HTERT RPE-1 (cell line): ENCODE data around the gene PPP2R2B.
"Not testable (repeated sequence)": the region's sequence is repeated elsewhere in the genome, so short reads cannot be mapped to it uniquely, and the experiment has no call there.

ENCODE experiments used
- in situ Hi-C: fragments of 300-500 bp; cut with MboI; formaldehyde crosslinking; loops from 4 replicates; pipeline ENCODE4 v1.14.3; 2020; ENCODE audit warnings: low sequenced_read_pairs

PPP2R2B gene

DNA sequence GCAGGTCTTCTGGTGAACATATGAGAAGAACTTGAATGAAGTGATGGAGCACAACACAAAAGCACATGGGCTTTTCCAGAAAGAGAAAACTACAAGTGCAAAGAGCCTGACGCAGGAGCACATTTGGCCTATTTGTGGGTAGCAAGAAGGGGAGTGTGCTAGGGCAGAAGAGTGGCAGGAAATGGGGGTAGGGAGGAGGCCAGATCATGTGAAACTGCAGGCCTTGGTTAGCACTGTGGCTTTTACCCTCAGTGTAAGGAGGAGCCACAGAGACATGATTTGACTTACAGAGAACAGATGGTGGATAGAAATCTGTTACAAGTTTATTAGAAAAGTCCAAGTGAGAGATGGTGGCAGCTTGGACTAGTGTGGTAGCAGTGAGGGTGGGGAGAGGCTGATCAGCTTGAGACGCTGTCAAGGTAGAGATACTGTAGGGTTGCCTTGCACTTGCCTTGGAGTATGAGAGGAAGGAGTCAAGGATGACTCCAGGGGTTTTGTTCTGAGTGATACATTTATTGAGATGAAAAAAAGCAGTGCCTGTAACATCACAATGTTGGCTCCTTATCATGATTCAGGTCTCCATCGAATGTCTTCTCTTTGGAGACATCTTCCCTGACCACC, 126.7 kb downstream of the PPP2R2B start:
- in situ Hi-C loops, result no loop called here

DNA sequence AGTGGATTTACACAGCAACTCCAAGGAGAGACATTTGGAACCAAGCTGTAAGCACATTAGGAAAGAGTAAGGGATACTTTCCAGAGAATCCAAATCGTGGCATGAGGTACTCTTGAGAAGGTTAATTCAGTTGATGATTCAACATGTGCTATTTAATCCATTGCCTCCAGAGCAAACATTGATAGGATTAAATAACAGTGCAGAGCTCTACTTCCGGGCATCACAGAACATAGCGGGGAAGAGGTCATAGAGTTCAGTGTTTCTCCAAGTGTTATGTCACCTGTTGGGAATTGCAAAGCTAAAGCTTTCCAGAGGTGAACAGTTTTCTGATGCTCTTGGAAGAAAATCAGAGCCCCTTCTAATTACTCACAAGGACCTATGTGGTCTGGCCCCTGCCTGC, 127.5 kb downstream of the PPP2R2B start:
- in situ Hi-C loops, result no loop called here

DNA sequence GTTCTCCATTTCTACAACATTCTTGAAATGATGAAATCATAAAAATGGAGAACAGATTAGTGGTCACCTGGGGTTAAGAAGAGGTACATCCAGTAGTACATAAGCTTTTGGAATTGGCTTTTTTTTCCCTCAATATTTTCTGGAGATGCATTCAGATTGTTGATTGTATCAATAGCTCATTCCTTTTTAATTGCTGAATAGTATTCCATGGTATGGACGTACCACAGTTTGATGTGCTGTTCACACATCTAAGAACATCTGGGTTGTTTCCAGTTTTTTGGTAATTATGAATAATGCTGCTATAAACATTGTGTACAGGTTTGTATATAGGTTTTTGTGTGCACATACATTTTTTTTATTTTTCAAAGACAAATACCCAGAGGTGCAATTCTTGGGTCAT, 130.0 kb downstream of the PPP2R2B start:
- in situ Hi-C loops, result no loop called here

DNA sequence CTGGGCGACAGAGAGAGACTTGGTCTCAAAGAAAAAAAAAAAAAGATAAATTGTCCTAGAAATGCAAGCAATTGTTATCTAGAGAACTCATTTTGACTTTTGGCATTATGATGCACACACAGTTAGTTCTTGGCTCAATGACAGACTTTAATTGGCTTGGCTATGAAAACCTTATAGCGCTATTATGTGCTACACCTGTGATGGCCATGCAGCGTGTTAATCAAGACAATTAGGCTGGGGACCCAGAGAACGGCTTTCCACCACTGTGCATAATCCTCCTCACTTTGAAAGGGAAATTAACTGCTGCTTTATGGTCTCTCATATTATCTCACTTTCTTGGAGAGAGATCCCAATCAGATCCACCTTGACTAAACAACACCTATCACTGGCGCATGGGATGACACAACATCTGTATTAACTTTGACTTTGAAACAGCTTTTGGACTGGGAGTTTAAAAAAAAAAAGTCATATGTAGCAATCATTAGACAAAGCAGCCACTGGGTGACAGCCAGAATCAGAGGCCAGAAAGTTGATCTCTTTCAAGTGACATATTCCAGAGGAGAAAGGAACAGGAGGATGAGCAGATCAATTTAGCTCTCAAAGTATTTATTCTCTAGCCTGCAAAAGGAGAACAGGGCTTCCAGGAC, 132.5 kb downstream of the PPP2R2B start:
- in situ Hi-C loops, result no loop called here

DNA sequence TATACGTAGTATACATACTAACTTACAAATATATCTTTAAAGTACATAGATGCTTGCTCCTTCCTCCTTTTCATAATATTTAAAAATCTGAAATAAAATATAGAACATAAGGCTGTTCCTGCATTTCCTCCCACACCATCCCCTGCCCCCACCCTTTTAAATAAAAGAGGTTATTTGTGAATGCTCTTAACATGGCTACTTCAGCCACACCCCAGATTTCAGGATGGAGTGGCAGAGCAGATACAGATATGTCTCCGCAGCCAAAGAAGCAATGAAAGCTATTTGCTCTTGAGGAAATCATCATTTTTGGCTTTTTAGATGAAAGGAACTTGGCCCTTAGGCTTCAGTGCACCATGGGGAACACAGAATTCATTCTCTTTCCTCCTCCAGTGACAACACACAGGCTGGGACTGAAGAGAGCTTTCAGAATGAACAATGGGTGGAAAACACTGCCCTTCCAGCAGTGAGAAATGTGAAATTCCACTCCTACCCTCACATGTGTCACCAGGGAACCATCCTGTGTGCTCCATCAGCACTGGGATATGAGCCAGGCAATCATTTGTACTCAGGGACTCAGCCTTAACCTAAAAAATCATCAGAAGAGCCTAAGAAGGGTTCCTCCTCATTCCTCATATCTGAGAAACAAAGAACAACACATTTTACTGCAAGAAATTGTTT, 134.3 kb downstream of the PPP2R2B start:
- in situ Hi-C loops, result no loop called here

DNA sequence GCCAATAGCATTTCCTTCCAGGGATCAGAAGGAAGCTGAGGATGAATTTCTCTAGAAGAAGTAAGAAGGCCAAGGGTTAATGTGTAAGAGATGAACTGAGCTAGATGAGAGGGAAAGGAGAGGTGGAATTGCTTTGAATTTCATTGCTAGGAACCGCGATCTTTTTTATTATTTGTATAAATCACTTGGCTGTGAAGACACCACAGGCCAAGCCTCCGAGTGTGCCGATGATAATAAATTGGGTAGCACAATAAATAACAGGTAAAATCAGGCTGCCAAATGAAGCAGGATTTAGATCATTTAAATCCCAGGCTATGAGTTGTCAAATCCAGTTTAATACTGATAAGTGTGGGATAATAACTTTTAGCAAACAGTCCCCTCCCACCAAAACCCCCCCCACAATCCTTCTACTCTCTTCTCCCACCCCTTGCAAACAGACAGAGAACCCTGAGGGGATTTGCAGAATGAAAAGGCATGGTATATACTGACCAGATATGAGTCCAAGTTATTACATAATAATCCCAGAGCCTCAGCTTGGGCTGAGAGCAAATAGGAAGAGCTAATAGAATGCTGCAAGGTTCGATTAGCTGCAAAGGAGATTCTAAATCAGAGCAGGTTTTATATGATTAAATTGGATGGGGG, 143.5 kb downstream of the PPP2R2B start:
- in situ Hi-C loops, result no loop called here

DNA sequence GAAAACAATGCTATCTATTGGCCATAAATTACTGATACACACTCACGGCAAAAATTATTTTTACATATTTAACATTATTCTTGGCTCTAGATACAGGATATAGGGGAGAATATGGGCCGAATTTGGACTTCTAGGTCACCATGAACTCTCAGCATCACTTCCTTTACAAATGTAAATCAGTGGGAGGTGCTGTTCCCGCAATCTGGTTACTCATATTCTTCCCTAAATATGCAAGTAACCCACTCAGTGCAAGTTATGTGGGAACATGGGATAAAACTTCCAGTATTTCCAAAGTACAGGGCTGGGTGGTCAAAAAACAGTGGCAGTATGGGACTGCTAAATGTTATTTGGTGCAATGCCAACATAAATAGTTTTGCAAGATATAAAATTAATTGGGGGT, 145.6 kb downstream of the PPP2R2B start:
- in situ Hi-C loops, result no loop called here

DNA sequence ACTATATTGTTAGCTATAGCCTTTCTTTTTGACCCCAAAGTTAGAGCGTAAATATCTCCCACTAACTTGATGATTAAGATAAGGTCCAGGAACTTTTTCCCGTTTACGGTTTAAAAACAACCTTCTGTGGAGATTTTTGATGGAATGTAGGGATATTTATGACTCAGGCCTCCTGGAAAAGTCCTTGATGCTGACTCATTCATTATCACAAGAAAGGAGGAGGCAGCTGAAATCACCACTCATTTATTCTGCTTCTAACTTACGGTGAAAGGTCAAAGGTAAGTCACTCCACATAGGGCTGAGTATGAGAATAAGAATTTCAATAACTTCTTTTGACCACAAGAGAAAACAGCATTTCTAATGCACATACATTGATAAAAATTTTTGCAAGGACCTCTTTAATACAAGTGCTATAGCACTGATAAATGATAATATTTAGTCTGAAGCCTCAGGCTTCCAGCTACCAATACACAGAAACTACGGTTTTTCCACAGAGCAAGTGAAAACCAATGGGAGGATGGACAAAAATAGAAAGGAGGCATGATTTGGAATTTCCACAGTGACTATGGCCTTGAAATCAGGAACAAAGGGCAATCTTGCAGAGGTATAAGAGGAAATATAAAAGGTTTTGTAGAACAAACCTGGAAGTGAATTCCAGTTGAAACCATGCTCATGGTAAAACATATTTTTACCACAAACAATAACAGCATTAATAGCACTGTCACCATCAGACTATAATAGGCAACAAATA, 146.5 kb downstream of the PPP2R2B start:
- in situ Hi-C loops, result no loop called here

DNA sequence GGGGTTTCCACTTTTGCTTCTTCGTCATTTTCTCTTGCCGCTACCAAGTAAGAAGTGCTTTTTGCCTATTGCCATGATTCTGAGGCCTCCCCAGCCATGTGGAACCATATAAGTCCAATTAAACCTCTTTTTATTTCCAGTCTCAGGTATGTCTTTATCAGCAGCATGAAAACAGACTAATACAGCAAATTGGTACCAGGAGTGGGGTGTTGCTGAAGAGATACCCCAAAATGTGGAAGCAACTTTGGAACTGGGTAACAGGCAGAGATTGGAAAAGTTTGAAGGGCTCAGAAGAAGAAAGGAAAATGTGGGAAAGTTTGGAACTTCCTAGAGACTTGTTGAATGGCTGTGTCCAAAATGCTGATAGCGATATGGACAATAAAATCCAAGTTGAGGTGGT, 149.8 kb downstream of the PPP2R2B start:
- in situ Hi-C loops, result not testable (repeated sequence)

DNA sequence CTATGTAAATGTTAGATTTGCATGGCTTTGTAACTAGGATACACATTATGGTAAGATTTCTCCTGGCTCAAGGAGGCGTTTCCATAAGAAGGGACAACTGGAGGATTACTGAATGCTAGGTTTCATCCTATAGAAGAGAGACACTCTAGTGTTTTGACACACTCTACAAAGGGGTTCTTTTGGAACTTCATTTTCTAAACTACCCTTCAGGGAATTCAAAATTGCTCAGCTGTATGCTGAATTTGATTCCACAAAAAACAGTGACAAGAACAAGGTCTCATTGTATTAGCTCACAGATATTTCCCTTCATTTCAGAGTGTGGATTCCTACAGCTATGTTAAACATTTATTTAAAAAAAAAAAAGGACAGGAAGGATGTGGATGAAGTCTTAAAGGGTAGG, 151.7 kb downstream of the PPP2R2B start:
- in situ Hi-C loops, result no loop called here

DNA sequence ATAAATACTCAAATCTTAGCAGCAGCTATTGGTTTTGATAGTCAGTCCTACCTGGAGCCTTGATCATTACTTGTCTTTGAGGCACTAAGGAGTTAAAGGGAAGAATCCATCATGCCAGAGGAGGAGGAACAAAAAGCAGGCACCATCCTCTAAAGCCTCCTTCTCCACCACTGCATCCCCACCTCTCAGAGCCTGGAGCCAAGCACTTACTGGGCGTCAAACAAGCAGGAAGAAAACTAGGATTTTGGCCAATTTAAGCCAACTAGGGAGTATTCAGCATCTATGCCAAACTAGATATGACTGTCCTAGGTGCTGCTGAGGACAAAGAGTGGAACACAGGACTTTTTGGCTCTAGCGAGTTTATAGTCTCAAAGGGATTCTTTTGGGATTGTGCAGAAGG, 152.5 kb downstream of the PPP2R2B start:
- in situ Hi-C loops, result no loop called here

DNA sequence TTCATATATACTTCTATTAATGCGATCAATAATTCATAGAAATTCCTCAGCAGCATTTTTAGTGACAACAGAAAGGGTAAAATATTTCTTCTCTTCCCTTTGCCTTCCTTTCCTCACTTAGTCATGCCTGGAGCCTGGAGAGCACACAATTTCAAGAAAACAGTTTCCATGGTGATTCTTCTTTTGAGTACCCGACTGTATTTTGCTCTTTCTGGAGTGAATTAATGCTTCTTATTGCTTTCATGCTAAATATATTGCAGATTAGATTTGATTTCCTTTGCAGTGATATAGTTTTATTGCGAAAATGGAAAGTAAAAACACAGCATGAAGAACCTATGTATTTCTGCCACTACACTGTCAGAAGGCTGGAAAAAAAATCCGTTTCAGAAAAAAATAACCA, 153.5 kb downstream of the PPP2R2B start:
- in situ Hi-C loops, result no loop called here

DNA sequence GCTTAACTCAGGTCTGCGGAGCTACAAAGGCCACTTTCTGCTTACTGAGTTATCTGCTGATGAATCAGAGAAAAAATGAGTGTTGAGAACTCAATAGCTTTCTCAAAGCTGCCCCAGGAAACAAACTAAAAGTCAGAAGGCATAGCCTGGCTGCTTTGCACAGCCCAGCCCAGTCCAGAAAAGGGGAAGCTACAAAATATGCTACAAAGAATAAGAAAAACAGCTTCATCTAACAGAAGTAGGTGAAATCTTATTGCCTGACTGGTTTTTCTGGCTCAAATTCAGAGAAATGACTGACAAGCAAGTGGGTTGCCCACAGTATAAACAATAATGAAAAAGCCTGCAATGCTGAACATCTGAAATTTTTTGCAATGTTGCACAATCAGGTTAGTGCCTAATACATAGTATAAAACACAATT, 156.2 kb downstream of the PPP2R2B start:
- in situ Hi-C loops, result no loop called here

DNA sequence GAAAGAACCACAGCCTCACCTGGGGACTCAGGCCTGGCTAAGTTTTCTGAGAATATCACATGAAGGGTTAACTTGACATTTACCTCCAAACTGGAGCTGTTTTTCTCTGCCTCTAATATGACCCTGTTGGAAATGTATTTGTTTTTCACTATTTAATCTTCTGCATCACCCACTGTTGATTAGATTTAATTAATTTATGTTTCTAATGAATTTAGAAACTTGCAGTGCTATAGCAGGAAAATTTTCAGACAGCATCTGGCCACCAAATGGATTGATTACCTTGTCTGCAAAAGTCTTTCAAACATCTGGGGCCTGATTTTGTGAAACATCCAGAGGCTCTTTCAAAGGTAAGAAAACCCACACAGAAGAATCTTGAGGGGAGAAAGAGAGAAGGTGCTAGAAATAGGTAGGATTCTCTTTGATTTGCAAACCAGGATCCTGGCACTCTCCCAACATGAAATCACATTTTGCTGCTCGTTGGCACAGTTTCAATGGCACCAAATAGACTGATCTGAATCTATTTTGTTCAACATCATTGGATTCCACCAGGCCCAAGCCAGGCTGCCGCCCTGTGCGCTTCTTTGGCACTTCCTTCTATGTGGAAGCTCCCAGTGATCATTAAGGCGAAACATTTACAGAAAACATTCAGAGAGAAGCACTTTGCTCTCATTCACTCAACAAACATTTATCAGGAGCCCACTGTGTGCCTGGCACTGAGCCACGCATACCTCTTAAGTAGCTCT, 157.3 kb downstream of the PPP2R2B start:
- in situ Hi-C loops, result no loop called here

DNA sequence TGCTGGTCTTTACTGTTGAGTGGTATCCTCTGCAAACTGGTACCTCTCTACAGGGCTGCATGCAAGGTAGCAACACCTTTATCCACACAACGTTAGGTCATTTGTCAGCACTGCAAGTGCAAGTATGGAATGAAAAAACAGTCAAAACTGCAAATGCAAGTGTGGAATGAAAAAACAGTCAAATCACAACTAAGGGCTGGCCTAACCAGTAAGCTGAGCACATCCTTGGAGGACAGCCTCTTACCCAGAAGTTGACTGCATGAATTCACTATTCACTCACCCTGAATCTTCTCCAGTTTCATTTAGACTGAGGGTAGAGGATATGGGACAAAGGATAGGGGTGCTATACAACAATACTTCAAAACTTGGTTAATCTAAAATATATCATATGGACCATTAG, 158.4 kb downstream of the PPP2R2B start:
- in situ Hi-C loops, result no loop called here

DNA sequence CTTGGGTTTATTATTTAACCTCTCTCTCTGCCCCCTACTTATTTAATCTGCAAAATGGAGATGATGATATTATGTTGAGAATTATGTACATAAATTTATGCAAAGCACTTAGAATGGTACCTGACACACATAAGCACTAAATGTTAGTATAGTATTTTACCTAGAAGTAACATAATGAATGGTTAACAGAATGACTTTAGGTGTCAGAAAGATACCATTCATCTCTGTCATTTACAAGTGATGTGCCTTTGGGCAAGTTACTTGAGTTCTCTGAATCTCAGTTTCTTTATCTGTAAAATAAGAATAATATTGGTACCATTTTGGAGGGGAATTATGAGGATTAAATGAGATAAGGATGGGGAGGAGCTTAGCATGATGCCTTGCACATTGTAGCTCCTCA, 159.4 kb downstream of the PPP2R2B start:
- in situ Hi-C loops, result no loop called here

DNA sequence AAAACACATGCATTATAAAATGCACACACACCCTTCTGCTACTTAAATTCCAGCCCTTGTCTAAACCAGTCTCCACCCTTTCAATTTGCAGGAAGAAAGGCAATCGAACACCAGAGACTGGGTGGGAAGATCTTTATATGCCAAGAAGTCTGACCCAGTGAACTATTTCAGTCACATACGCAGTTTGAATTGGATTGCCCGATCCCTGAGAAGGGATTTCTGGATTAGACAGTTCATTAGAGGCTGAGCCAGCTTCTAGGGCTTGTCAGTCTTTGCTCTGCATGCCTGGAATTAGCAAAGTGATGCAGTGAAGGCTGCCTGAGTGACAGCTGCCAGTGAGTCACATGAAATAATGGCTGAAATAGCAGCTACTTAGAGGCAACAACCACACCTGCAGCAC, 159.9 kb downstream of the PPP2R2B start:
- in situ Hi-C loops, result no loop called here

DNA sequence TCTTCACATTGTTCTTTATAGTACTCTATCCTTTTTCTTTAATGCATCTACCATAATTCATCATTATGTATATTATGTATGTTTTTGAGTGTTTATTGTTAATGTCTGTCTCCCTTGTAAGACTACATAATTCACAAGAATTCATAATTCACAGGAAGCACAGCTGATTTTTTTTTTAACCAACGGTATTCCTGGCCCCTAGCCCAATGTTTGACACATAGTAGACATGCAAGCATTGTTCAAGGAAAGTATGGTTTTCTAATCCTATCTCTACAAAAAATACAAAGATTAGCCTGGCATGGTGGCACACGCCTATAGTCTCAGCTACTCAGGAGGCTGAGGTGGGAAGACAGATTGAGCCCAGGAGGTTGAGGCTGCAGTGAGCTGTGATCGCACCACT, 160.6 kb downstream of the PPP2R2B start:
- in situ Hi-C loops, result no loop called here

DNA sequence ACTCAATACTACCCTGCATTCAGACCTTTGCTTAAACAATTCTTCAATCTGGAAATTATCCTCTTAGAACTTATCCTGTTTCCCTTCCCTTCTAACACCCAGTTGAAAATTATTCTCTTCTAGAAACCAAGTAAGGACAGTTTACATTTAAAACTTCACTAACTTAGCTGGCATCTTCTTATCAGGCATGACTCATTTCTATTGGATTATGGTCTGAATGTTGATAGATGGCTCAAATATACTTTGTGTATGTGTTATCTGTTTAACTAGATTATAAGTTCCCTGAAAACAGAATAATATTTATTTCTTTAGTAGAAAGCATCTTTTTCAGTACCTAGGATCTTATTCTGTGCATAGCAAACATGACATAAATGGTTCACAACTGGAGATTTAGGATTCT, 161.9 kb downstream of the PPP2R2B start:
- in situ Hi-C loops, result no loop called here

DNA sequence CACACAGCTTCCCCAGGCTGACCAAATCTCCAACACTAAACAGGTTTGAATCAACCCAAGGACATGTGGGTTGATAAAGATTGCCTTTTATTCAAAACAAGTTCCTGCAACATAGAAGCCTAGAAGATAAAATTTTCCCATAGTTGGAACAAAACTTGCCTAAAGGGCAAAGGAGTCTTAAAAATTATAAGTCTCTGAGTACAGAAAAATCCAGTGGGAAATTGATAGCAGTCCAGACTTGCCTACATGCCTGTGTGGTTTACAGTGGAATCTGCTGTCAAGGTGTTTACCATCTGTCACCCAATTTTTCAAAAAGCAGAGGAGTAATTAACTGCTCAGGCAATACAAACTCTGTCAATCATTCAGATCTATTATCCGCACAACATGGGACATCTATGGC, 168.2 kb downstream of the PPP2R2B start:
- in situ Hi-C loops, result no loop called here

DNA sequence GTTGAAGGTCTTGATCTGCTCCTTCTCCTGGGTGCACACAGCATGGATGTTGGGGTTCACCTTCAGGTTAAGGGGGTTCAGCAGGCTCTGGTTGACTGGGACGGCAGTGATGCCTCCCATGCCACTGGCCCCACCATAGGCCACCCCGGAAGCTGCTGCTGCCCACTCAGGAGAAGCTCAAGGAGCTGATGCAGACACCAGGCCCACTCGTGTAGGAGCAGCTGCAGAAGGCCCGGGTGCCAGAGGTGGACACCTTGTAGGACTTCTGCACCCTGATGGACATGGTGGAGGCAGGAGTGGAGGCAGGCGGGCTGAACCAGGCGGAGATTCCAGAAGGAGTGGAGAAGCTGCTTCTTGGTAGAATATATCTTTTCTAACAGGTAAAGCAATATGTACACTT, 171.2 kb downstream of the PPP2R2B start:
- in situ Hi-C loops, result no loop called here
